Keratinocyte (primary cell): ENCODE measurements around the gene C1S. TPM values are rescaled to one million over a fixed set of nuclear protein-coding genes. Genes with fewer than 3 reads are reported as not detected.

ENCODE experiments used
- DNase-seq: peaks from one replicate; pipeline ENCODE4 v3.0.0-alpha.2; 2011; ENCODE audit warnings: low read depth, missing footprints, low spot score
- FAIRE-seq: peaks from 2 replicates; lab custom pipeline; 2011; peaks lifted over from hg19 to GRCh38; lab: Jason Lieb, UNC
- H2AFZ ChIP-seq: 2 replicates; pipeline ENCODE4 v1.6.0; 2012; ENCODE audit warnings: low read length, control low read depth, inconsistent platforms; ENCODE audit not compliant: control insufficient read depth
- H3K27ac ChIP-seq: 2 replicates; pipeline ENCODE4 v1.5.1; 2011; ENCODE audit warnings: low read length; ENCODE audit not compliant: control insufficient read depth, insufficient read depth
- H3K27me3 ChIP-seq: 3 replicates; pipeline ENCODE4 v1.6.0; 2011; ENCODE audit warnings: low read length; ENCODE audit not compliant: control insufficient read depth, insufficient read depth; ENCODE audit errors: extremely low read depth
- H3K36me3 ChIP-seq, 2 experiments: 2 replicates in 1 of 2; 3 replicates in 1 of 2; pipeline ENCODE4 v1.5.1; 2011; ENCODE audit warnings: low read length in 2 of 2, mild to moderate bottlenecking in 1 of 2; ENCODE audit not compliant: control insufficient read depth in 2 of 2, insufficient read depth in 2 of 2; ENCODE audit errors: extremely low read depth in 1 of 2
- H3K4me1 ChIP-seq: 3 replicates; pipeline ENCODE4 v1.5.1; 2011; ENCODE audit warnings: low read length; ENCODE audit not compliant: control insufficient read depth, insufficient read depth; ENCODE audit errors: extremely low read depth
- H3K4me2 ChIP-seq: 3 replicates; pipeline ENCODE4 v1.6.0; 2011; ENCODE audit warnings: low read depth, low read length; ENCODE audit not compliant: control insufficient read depth, insufficient read depth; ENCODE audit errors: extremely low read depth
- H3K4me3 ChIP-seq, 3 experiments: fragments of 200-600 bp in 1 of 3; sonication (generic) in 1 of 3; 2 replicates in 2 of 3; 3 replicates in 1 of 3; pipeline ENCODE4 v1.5.1; 2011 to 2016; ENCODE audit warnings: low read length in 3 of 3, mild to moderate bottlenecking in 3 of 3, control low read depth in 2 of 3, inconsistent platforms in 1 of 3, low read depth in 1 of 3, mixed read lengths in 1 of 3, mixed run types in 1 of 3, moderate library complexity in 1 of 3; ENCODE audit not compliant: control insufficient read depth in 2 of 3, insufficient read depth in 2 of 3; ENCODE audit errors: extremely low read depth in 1 of 3
- H3K79me2 ChIP-seq: 2 replicates; pipeline ENCODE4 v1.6.0; 2012; ENCODE audit warnings: low read length; ENCODE audit not compliant: control insufficient read depth, insufficient read depth
- H3K9ac ChIP-seq: 3 replicates; pipeline ENCODE4 v1.6.0; 2011; ENCODE audit warnings: low read length; ENCODE audit not compliant: control insufficient read depth, insufficient read depth; ENCODE audit errors: extremely low read depth
- H3K9me1 ChIP-seq: 3 replicates; pipeline ENCODE4 v1.6.0; 2011; ENCODE audit warnings: low read length; ENCODE audit not compliant: control insufficient read depth, insufficient read depth; ENCODE audit errors: extremely low read depth
- H3K9me3 ChIP-seq: 2 replicates; pipeline ENCODE4 v1.5.1; 2012; ENCODE audit warnings: low read depth, low read length; ENCODE audit not compliant: control insufficient read depth
- H4K20me1 ChIP-seq: 3 replicates; pipeline ENCODE4 v1.6.0; 2011; ENCODE audit warnings: low read length; ENCODE audit not compliant: control insufficient read depth, insufficient read depth; ENCODE audit errors: extremely low read depth
- EZH2 ChIP-seq: IDR thresholded peaks from one replicate; pipeline ENCODE4 v1.6.1; 2012; ENCODE audit warnings: inconsistent platforms, mild to moderate bottlenecking, low read length, moderate library complexity
- dilution Hi-C: fragments of 300-500 bp; cut with MboI; formaldehyde crosslinking; loops from one replicate; pipeline ENCODE4 v1.7.0; 2020; ENCODE audit warnings: low sequenced_read_pairs; ENCODE audit not compliant: extremely low pct_ligation_motif_present
- polyA plus RNA-seq, 5 experiments: library from polyadenylated mRNA; depleted of rRNA in 3 of 5; stranded (reverse) in 3 of 5; stranded (forward) in 1 of 5; unstranded in 1 of 5; fragments of >200 nt; gene quantifications; 1 replicate in 1 of 5; 2 replicates in 3 of 5; 3 replicates in 1 of 5; pipeline versions ENCODE4 v1.2.1 to v1.2.3, GENCODE V29; 2011 to 2012; ENCODE audit warnings: missing spikeins in 2 of 5, low read depth in 1 of 5, low replicate concordance in 1 of 5
- TF ChIP-seq, protein P1 (sequence below), 3 experiments: IDR thresholded peaks in 1 of 3; conservative IDR thresholded peaks in 1 of 3; optimal IDR thresholded peaks in 1 of 3; 2 replicates in 2 of 3; 3 replicates in 1 of 3; pipeline versions ENCODE3 to v1.5.1; 2011; ENCODE audit warnings: low read length in 3 of 3, mild to moderate bottlenecking in 3 of 3, moderate library complexity in 2 of 3, control low read depth in 1 of 3, inconsistent platforms in 1 of 3; ENCODE audit not compliant: insufficient read depth in 2 of 3; ENCODE audit errors: extremely low read depth in 1 of 3

C1S gene
- polyA plus RNA-seq, 1 donor (not counting 4 experiments of a cell fraction or from before 2014, with no cell fraction given) = 2.6 TPM

DNA sequence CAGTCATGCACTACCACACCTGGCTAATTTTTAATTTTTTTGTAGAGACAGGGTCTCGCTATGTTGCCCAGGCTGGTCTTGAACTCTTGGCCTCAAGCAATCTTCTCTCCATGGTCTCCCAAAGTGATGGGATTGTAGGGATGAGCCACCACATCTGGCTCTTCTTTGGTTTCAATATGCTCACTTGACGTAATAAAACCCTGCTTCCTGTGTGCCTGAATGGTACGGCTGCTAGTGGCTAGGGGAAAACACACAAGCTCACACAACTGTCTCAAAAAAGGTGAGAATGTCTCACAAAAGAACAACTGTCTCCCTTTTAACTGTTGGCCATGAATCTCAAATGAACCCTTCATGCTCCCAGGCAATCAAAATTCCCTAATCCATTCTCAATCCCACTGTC, 15.0 kb downstream of the C1S start:
- FAIRE-seq (no peak), DNase-seq (no peak)
- Histone ChIP-seq H3K79me2 (no peaks in the 10 kb centered on the region), H3K36me3 (no peaks in the 10 kb centered on the region), H4K20me1 (no peaks in the 10 kb centered on the region), H3K4me3 (no peak overlapping the region), H3K4me2 (no peak overlapping the region), H3K27me3 (no peaks in the 10 kb centered on the region), H3K9me3 (no peaks in the 10 kb centered on the region), H3K4me1 (peaks cover 18% of the 10 kb centered on the region), H3K27ac (no peak overlapping the region), H3K9me1 (no peaks in the 10 kb centered on the region), H2AFZ (no peak overlapping the region), H3K9ac (no peak overlapping the region)
- no peak for TF ChIP-seq EZH2
- TF ChIP-seq, protein P1, sequence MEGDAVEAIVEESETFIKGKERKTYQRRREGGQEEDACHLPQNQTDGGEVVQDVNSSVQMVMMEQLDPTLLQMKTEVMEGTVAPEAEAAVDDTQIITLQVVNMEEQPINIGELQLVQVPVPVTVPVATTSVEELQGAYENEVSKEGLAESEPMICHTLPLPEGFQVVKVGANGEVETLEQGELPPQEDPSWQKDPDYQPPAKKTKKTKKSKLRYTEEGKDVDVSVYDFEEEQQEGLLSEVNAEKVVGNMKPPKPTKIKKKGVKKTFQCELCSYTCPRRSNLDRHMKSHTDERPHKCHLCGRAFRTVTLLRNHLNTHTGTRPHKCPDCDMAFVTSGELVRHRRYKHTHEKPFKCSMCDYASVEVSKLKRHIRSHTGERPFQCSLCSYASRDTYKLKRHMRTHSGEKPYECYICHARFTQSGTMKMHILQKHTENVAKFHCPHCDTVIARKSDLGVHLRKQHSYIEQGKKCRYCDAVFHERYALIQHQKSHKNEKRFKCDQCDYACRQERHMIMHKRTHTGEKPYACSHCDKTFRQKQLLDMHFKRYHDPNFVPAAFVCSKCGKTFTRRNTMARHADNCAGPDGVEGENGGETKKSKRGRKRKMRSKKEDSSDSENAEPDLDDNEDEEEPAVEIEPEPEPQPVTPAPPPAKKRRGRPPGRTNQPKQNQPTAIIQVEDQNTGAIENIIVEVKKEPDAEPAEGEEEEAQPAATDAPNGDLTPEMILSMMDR (optimal IDR thresholded peaks at IDR 0.05 in 1 of 3, IDR thresholded peaks at IDR 0.05 in 1 of 3, conservative IDR thresholded peaks at IDR 0.05 in 1 of 3; ENCODE audit: extremely low read depth in 1 of 3, insufficient read depth in 2 of 3, low read length in 3 of 3) = no peak
- dilution Hi-C loops = no loop called here

DNA sequence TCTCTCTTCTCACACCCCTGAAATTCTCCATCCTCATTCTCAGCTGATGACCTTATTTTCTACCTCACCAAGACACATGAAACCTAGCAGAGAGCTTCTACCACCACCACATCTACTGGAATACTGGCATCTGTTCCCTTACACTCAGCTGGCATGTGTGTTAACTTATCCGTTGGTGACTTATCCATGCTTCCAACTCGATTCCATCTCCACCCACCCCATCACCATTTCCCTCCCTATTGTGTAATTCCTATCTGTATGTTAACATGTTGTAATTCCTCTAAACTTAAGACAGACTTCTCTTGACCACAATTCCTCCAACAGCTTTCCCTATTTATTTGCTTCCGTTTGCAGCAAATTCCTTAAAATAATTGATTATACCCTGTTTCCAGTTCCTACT, 15.4 kb downstream of the C1S start:
- Histone ChIP-seq H3K9me3 (no peaks in the 10 kb centered on the region), H4K20me1 (no peaks in the 10 kb centered on the region), H3K9me1 (no peaks in the 10 kb centered on the region), H2AFZ (no peak overlapping the region), H3K27ac (no peak overlapping the region), H3K27me3 (no peaks in the 10 kb centered on the region), H3K36me3 (no peaks in the 10 kb centered on the region), H3K4me3 (no peak overlapping the region), H3K4me1 (peaks cover 19% of the 10 kb centered on the region), H3K4me2 (no peak overlapping the region), H3K79me2 (no peaks in the 10 kb centered on the region), H3K9ac (no peak overlapping the region)
- DNase-seq = no peak
- dilution Hi-C loops = no loop called here
- TF ChIP-seq EZH2 = no peak
- TF ChIP-seq, protein P1 (optimal IDR thresholded peaks at IDR 0.05 in 1 of 3, IDR thresholded peaks at IDR 0.05 in 1 of 3, conservative IDR thresholded peaks at IDR 0.05 in 1 of 3; ENCODE audit: extremely low read depth in 1 of 3, insufficient read depth in 2 of 3, low read length in 3 of 3) = no peak
- no peak for FAIRE-seq
